ENCODE data around the gene PAK5.

PAK5 gene

GRCh38 chr20:9789131-9789530 lies 49.7 kb downstream of the PAK5 start:
- DNase-seq (ENCODE audit: low read depth in 2 of 2): no peak

- no peak for DNase-seq (ENCODE audit: low read depth in 2 of 2)
These were observed 63.7 kb downstream of the PAK5 start for GRCh38 chr20:9775176-9775575.

DNA sequence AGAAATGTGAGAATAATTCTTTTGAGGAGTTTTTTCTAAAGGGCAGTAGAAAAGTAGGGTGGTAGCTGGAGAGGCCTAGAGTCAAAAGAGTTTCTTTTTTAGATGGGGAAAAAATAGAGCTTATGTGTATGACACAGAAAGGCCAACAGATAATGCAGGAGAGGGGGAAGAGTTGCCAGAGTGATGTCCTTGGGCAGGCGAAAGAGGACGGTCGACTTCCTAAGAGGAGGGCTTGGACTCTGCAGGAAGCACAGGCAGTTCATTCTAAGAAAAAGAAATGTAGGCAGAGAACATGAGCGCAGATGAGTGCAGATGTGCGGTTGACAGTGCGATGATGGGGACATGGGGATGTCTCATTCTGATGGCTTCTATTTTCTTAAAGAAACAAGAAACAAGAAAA lies 68.9 kb downstream of the PAK5 start:
- no peak for DNase-seq (ENCODE audit: low read depth in 2 of 2)

DNA sequence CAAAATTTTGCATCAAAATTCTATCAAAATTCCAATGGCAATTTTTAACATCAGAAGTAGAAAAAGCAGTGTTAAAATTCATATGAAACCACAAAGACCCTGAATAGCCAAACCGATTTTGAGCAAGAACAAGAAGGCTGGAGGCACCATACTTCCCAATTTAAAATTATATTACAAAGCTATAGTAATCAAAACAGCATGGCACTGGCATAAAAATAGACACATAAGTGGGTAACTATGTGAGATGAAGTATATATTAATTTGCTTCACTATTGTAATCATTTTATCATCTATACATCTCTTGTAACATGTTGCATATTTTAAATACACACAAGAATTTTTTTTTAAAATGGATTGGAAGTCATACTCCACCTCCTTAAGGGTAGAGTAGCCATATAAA lies 77.4 kb downstream of the PAK5 start:
- DNase-seq (ENCODE audit: low read depth in 2 of 2): no peak

DNA sequence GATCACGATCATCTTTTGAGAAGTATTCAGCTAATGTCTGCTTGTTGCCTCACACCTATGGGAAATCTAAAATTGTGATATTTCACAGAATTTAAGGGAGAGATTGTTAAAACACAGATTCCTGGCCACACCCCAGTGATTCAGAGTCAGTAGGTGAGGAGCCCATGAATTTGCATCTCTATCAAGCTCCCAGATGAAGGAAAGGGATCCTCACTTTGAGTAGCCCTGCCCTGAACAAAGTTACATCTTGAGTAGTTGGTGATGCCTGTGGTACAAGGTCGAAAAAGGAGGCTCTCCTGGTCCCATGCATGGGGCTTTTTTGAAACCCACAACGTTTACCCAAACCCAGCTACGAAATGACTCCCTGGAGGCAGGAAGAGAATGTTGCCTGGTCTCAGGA lies 79.5 kb downstream of the PAK5 start:
- DNase-seq (ENCODE audit: low read depth in 2 of 2): no peak

GRCh38 chr20:9758752-9759151 lies 80.1 kb downstream of the PAK5 start:
- no peak for DNase-seq (ENCODE audit: low read depth in 2 of 2)

DNA sequence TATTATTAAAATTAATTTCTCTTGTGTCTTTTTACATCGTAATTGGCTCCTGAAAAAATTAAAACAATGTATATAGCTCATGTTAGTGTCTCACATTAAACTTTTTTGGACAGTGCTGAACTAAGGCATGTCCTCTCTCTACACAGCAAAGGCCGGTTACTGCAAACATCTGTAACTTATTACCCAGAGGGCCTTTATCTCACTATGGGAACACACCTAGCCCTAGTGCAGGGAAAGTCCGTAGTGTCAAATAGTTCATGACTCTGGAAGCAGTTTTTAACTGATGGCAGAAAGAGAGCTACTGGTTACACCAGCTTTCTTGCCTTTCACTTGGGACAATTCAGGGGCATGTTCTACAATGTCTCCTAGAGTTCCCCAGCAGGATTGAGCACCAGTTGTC lies 82.2 kb downstream of the PAK5 start:
- DNase-seq (ENCODE audit: low read depth in 2 of 2): no peak

DNA sequence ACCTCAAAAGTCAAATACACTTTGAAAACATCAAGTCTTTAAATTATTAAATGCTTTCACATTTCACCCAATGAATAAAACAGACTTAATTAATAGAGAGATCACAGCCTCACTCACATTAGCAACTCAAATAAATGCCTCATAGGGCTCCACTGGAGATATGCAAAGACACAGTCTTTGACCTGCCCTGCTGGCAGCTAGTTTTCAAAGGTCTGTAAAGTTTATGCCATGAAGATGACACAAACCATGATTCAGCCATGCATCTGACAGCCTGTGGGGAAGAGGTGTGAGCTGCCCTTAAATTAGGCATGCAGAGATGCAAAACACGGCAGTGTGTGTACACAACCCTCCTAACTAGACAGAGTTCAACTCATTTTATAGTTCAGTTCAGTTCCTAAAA lies 83.6 kb downstream of the PAK5 start:
- no peak for DNase-seq (ENCODE audit: low read depth in 2 of 2)

- no peak for DNase-seq (ENCODE audit: low read depth in 2 of 2)
These were observed 94.3 kb downstream of the PAK5 start for GRCh38 chr20:9744551-9744950.

DNA sequence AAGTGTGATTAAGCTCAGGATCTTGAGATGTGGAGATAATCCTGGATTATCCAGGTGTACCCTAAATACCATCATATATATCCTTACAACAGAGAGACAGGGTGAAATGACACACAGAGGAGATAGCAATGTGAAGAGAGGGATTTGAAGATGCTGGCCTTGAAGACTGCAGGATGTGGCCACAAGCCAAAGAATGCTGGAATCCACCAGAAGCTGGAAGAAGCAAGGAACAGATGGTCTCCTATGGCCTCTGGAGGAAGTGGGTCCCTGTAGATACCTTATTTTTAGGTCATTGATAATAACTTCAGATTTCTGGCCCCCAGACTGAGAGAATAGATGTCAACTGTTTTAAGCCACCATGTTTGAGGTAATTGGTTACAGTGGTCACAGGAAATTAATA lies 95.0 kb downstream of the PAK5 start:
- DNase-seq (ENCODE audit: low read depth in 2 of 2): no peak

- DNase-seq (ENCODE audit: low read depth in 2 of 2): no peak
These were observed 96.1 kb downstream of the PAK5 start for GRCh38 chr20:9742821-9743220.

DNA sequence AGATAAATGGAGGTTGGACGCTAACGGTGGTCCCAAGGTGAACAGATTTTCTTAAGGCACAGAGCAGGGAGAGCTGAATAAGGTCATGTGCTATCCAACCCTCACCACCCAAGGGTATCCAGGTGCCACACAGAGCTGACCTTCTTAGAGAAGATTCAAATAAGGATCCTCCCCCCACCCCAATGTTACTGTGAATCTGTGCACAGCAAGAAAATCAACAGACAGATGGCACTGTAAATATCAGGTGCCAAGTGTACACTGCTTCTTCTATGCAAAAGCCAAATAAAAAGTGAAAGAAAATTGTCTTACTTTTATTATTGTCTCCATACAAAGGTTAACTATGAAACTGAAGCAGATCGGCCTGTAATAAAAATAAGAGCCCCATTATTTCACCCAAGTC lies 96.9 kb downstream of the PAK5 start:
- DNase-seq (ENCODE audit: low read depth in 2 of 2): no peak

- no peak for DNase-seq (ENCODE audit: low read depth in 2 of 2)
These were observed 98.4 kb downstream of the PAK5 start for GRCh38 chr20:9740486-9740885.

GRCh38 chr20:9739991-9740390 lies 98.9 kb downstream of the PAK5 start:
- no peak for DNase-seq (ENCODE audit: low read depth in 2 of 2)

DNA sequence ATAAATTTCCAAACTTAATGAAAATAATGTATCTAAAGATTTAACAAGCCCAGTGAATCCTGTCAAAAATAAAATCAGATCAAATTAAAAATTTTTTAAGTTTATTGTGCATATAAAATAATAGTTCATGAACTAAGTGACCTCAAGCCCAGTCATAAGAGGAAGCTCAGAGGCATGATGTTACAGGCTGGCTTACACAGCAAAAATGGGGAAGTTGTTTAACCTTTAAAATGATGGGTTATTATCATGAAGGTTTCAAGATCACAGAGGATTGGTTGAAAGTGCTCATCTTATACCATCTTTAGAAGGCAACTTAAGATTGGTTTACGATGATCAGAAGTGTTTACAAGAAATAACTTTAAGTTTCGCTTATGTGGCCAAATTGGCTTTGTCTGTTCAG lies 102.5 kb downstream of the PAK5 start:
- no peak for DNase-seq (ENCODE audit: low read depth in 2 of 2)

DNA sequence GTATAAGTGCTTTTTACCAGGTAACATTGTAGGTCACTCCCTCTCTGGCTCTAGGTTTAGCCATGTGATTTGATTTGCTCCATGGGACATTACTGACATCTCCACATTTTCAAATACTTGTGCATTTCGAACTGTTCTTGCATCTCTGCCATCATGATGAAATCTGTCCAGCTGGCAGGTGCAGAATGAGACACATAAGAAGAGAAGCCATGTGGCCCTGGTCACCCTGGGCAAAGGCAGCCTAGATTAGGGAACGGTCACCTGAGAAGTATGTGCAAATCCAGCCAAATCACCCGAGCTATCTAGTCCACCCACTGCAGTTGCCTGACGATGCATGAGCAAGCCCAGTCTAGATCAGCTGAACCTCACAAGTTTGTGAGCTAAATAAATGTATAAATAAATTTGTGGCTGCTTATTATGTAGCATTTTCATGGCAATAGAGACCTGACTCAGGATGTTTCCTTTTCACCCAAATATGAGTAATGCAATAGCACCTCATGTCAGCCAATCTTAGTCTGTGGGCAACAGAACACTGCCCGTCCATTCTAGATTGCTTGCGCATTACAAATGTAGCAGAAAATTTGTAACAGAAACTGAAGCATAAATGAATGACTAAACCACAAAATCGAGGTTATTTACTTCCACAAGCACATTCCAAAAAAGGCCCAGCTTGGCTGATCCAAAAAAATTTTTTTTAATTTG lies 115.2 kb downstream of the PAK5 start:
- no peak for DNase-seq (ENCODE audit: low read depth in 2 of 2)

- no peak for DNase-seq (ENCODE audit: low read depth in 2 of 2)
These were observed 127.0 kb downstream of the PAK5 start for GRCh38 chr20:9711872-9712271.

DNA sequence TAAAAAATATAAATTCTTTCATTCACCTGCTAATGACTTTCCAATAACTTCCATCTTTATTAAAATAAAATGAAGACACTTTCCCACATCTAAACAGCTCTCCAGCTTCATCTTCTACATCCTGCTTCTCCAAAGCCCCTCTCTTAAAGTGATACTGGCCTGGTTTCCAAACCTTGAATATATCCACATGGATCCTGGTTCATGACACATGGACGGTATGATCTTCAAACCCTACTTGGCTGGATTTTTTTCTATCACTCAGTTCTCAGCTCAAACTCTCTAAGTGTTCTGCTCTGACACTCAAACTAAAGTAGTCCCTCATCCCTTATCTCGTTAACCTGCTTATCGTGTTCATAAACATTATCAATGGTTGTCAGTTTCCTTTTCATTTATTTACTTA lies 128.2 kb downstream of the PAK5 start:
- no peak for DNase-seq (ENCODE audit: low read depth in 2 of 2)

DNA sequence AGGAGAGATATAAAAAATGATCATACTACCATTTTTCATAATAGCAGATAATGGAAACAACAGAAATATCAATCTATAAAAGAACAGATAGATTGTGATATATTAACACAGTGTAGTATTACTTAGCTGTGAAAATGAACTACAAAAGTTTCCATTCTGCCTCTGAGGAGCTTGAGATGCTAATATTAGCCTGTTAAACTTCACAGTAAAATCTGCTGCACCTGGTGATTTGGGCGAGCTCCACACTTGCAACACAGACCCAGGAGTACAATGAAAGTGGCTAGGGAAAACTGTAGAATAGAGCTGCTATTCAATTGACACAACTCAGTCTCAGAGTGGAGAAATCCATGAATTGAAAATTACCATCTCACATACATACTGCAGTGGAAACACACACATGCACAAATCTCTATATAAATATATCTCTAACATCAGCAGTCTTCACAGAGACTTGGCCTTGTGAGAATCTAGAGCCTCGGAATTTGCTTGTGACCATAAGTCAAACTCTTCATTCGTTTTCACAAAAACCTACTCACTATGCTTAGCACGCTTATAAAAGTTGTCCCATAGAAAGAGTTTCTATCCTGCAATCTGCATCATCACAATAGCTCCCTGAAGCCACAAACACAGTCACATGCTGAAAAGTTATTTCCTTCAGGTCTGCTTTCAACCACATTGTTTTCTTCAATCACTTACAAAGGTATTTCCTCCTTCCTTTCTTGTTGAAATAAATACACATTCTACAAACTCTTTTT lies 133.0 kb downstream of the PAK5 start:
- DNase-seq (ENCODE audit: low read depth in 2 of 2): no peak

- no peak for DNase-seq (ENCODE audit: low read depth in 2 of 2)
These were observed 139.7 kb downstream of the PAK5 start for GRCh38 chr20:9699181-9699580.

DNA sequence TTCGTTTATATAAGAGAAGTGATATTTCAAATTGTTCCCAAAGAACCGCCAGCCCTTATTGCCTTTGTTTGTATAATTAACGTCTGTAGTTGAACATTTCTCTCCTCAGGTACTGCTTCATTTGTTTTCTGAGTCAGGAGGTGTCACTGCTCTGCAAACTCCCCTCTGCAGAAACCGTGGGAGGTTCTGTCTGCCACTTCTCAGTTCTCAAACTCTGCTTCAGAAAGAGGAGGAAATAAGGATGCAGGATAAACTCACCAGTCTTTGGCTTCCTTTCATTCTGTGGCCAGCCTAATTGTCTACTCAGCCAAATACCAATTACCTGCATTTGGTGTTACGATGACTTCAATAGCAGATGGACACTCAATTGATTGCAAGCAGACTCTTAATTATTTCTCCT lies 149.8 kb downstream of the PAK5 start:
- no peak for DNase-seq (ENCODE audit: low read depth in 2 of 2)

DNA sequence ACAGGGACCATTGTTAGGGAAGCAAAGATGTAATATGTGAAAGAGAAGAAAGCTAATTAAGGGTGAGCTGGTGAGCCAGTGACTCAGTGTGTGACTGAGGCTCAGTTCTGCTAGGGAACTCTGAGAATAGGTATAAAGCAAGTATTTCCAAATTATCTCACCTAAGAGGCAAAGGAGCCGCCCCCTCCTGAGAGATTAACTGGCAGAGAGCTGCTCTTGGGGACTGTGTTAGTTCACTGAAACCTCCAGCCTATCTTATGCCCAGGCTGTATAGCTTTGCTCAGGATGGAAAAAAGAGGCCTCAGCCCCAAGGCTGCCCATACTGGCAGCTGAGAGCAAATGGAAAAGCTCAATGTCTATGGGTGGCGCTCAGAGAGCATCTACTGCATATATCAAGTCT lies 152.0 kb downstream of the PAK5 start:
- no peak for DNase-seq (ENCODE audit: low read depth in 2 of 2)

- no peak for DNase-seq (ENCODE audit: low read depth in 2 of 2)
These were observed 152.4 kb downstream of the PAK5 start for GRCh38 chr20:9686455-9686854.

- DNase-seq (ENCODE audit: low read depth in 2 of 2): no peak
These were observed 152.9 kb downstream of the PAK5 start for GRCh38 chr20:9686001-9686400.

Data from stimulated activated CD8-positive, alpha-beta memory T cell treated with anti-CD3 and anti-CD28 coated beads, Interleukin-2, amount 100 ng/mL, for 1 hour (primary cell).